Measurements from ENCODE around the gene ADCY6.

GRCh38 chr12:48815126-48816110 lies 26.5 kb upstream of the ADCY6 start:
- TF ChIP-seq CTCF (IDR thresholded peaks at IDR 0.05; ENCODE audit: low read depth, low read length, missing input control), result no peak
- TF ChIP-seq, protein P1, sequence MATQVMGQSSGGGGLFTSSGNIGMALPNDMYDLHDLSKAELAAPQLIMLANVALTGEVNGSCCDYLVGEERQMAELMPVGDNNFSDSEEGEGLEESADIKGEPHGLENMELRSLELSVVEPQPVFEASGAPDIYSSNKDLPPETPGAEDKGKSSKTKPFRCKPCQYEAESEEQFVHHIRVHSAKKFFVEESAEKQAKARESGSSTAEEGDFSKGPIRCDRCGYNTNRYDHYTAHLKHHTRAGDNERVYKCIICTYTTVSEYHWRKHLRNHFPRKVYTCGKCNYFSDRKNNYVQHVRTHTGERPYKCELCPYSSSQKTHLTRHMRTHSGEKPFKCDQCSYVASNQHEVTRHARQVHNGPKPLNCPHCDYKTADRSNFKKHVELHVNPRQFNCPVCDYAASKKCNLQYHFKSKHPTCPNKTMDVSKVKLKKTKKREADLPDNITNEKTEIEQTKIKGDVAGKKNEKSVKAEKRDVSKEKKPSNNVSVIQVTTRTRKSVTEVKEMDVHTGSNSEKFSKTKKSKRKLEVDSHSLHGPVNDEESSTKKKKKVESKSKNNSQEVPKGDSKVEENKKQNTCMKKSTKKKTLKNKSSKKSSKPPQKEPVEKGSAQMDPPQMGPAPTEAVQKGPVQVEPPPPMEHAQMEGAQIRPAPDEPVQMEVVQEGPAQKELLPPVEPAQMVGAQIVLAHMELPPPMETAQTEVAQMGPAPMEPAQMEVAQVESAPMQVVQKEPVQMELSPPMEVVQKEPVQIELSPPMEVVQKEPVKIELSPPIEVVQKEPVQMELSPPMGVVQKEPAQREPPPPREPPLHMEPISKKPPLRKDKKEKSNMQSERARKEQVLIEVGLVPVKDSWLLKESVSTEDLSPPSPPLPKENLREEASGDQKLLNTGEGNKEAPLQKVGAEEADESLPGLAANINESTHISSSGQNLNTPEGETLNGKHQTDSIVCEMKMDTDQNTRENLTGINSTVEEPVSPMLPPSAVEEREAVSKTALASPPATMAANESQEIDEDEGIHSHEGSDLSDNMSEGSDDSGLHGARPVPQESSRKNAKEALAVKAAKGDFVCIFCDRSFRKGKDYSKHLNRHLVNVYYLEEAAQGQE (IDR thresholded peaks at IDR 0.05), result peak; percentile 29
- TF ChIP-seq RAD21 (IDR thresholded peaks at IDR 0.05), result no peak

All from liver (tissue), 3 donors.